Endothelial cell (in vitro differentiated cells): ENCODE data around the gene TMEM269. TPM values are rescaled to one million over a fixed set of nuclear protein-coding genes. Genes with fewer than 3 reads are reported as not detected.

Source experiments
- DNase-seq: peaks from one replicate; pipeline ENCODE4 v3.0.0; 2021; ENCODE audit warnings: low spot score
- H3K27ac Mint-ChIP-seq: one replicate; pipeline ENCODE4 v1.8.0; 2021; ENCODE audit warnings: mixed read lengths, inconsistent platforms; ENCODE audit not compliant: unreplicated experiment
- H3K27me3 Mint-ChIP-seq: one replicate; pipeline ENCODE4 v1.8.0; 2021; ENCODE audit warnings: mild to moderate bottlenecking, moderate library complexity, mixed read lengths, inconsistent platforms; ENCODE audit not compliant: unreplicated experiment
- H3K36me3 Mint-ChIP-seq: one replicate; pipeline ENCODE4 v1.8.0; 2021; ENCODE audit warnings: mild to moderate bottlenecking, low read depth, mixed read lengths, inconsistent platforms; ENCODE audit not compliant: unreplicated experiment
- H3K4me1 Mint-ChIP-seq: one replicate; pipeline ENCODE4 v1.8.0; 2021; ENCODE audit warnings: mild to moderate bottlenecking, mixed read lengths, inconsistent platforms; ENCODE audit not compliant: unreplicated experiment
- H3K4me3 Mint-ChIP-seq: one replicate; pipeline ENCODE4 v1.8.0; 2021; ENCODE audit warnings: mild to moderate bottlenecking, mixed read lengths, inconsistent platforms; ENCODE audit not compliant: unreplicated experiment
- H3K9me3 Mint-ChIP-seq: one replicate; pipeline ENCODE4 v1.8.0; 2021; ENCODE audit warnings: mixed read lengths, inconsistent platforms; ENCODE audit not compliant: unreplicated experiment
- total RNA-seq: library from RNA; stranded (reverse); fragmentation: NEBNext Ultra II Directional; extraction: Animal tissue kit (Norgen Biotek cat#: 25700); gene quantifications from one replicate; pipeline ENCODE4 v1.2.1, GENCODE V29; 2021; ENCODE audit not compliant: unreplicated experiment
- TF ChIP-seq, protein P1 (sequence below): fragments of 200-600 bp; sonication (generic); IDR thresholded peaks from one replicate; pipeline ENCODE4 v1.5.0; 2021; ENCODE audit warnings: antibody characterized with exemption; ENCODE audit not compliant: unreplicated experiment

Gene TMEM269
- total RNA-seq, 1 donor from 2014 or later = 0.38 TPM

DNA sequence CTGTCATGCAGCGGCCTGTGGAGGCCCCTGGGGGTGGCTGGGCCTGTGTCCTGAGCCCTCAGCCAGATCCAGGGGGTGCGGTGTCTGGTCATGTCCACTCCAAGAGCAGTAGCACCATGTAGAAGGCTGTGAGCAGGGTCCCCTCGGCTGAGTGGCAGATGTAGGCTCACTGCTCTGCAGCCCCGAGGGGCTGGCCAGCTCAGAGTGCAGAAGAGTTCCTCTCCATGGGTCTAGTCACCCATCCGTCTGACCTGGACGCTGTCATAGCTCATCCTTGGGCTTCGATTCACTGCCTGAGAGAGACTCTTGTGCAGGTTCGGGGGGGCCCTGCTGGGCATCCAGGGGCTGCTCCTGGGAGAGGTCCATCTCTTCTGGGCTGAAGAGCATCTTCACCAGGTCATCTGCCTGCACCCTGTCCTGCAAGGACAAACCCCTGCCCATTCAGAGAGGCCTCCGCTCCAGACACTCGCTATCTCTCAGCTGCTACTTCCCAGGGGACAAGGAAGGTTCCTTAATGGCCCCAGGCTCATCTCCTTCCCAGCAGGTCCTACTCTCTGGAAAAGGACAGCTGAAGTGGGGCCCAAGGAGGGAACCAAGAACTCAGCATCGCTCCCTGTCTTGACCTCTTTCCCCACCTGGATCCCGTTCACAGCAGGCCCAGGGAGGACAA, 38.2 kb upstream of the TMEM269 start:
- DNase-seq = no peak
- no peaks in the 10 kb centered on the region for H3K4me1 Mint-ChIP-seq
- no peak overlapping the region for H3K4me3 Mint-ChIP-seq
- H3K27ac Mint-ChIP-seq = no peak overlapping the region
- peaks cover 5% of the 10 kb centered on the region for H3K27me3 Mint-ChIP-seq
- H3K9me3 Mint-ChIP-seq = peaks cover 1% of the 10 kb centered on the region
- H3K36me3 Mint-ChIP-seq = peaks cover 44% of the 10 kb centered on the region
- TF ChIP-seq, protein P1, sequence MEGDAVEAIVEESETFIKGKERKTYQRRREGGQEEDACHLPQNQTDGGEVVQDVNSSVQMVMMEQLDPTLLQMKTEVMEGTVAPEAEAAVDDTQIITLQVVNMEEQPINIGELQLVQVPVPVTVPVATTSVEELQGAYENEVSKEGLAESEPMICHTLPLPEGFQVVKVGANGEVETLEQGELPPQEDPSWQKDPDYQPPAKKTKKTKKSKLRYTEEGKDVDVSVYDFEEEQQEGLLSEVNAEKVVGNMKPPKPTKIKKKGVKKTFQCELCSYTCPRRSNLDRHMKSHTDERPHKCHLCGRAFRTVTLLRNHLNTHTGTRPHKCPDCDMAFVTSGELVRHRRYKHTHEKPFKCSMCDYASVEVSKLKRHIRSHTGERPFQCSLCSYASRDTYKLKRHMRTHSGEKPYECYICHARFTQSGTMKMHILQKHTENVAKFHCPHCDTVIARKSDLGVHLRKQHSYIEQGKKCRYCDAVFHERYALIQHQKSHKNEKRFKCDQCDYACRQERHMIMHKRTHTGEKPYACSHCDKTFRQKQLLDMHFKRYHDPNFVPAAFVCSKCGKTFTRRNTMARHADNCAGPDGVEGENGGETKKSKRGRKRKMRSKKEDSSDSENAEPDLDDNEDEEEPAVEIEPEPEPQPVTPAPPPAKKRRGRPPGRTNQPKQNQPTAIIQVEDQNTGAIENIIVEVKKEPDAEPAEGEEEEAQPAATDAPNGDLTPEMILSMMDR = no peak

DNA sequence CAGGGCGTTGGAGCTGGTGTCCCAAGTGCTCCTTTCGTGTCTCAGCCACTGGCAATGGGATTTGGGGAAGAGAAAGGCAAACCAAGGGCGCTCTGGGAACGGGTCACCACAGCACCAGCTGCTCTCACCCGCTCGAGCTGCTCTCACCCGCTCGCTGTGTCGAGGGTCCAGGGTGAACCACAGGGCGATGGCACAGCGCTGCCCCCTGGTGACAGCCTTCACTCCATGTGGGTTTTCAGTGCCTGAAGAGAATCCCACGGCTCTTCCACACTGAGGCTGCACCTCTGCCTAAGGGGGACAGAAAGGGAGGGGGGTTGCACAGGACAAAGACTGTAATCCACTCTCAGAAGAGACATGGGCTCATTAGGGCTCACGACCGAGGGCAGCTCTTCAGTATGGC, 37.7 kb upstream of the TMEM269 start:
- peak; percentile 55 for DNase-seq
- H3K27ac Mint-ChIP-seq = no peak overlapping the region
- H3K4me3 Mint-ChIP-seq = no peak overlapping the region

DNA sequence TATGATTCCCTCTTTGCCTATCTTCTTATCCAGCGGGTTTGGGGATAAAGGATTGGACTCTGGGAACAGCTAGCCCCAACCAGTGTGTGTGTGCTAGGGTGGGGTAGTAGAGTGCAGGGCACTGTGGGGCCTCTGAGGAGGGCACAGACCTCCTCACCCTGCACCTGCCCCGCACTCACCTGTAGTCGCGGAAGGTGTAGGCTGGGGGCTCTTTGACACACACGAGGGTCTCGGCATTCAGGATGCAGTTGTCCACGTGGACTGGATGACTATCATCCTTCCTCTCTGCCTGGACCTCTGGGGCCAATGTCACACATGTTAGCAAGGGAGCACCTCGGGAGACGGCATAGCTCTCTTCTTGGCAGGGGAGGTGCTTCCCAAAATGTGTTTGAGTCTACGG, 36.8 kb upstream of the TMEM269 start:
- Mint-ChIP-seq H3K9me3 (peaks cover 4% of the 10 kb centered on the region), H3K27me3 (peaks cover 6% of the 10 kb centered on the region), H3K36me3 (peaks cover 54% of the 10 kb centered on the region), H3K27ac (no peak overlapping the region), H3K4me1 (no peaks in the 10 kb centered on the region), H3K4me3 (peak overlapping the region; percentile 81)
- DNase-seq = no peak
- TF ChIP-seq, protein P1 = no peak

More for the DNA sequence above, 37.7 kb upstream of the TMEM269 start:
- peaks cover 50% of the 10 kb centered on the region for H3K36me3 Mint-ChIP-seq
- no peaks in the 10 kb centered on the region for H3K4me1 Mint-ChIP-seq
- TF ChIP-seq, protein P1 = peak; percentile 34
- peaks cover 6% of the 10 kb centered on the region for H3K27me3 Mint-ChIP-seq
- peaks cover 4% of the 10 kb centered on the region for H3K9me3 Mint-ChIP-seq

DNA sequence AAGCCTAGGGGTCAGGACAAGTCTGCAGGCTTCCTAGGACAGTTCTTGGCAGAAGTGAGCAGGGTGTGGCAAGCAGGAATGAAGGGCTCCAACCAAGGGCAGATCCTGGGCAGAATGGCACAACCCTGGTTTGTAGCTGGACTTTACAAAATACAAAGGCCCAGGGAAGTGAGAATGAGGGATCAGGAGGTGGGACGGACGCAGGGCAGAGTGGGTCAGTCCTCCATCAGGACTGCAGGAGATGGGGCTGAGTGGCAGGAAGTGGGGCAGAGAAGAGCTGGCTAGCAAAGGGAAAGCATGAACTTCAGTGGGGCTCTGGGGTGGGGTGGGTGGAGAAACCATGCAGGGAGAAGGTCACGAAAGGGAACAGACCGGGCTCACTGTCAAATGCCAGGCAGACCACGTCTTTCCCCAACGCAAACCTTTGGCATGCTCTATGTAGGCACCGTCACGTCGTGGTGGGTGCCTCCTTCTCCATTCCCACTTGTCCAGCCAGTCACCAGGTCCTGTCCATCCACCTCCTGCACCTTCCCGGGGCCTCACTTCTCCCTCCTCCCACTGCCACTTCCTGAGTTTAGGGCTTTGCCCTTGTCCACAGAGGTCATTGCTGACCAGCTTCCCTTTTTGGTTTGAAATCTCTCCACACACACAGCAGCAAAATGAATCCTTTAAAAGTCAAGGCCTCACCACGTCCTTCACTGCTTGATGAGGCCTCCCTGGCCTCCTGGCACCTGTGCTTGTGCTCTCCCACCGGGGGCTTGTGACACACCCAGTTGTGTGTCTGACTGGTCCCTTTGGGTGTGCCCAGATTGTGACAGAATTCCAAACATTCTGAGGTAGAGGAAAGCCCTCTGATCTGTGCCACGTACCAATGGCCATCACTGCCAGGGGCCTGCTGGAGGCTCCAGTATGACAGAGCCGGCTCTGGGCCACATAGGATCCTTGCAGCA, 36.1 kb upstream of the TMEM269 start:
- DNase-seq = no peak
- Mint-ChIP-seq H3K36me3 (peaks cover 60% of the 10 kb centered on the region), H3K27ac (no peak overlapping the region), H3K4me1 (no peaks in the 10 kb centered on the region), H3K9me3 (peaks cover 4% of the 10 kb centered on the region), H3K4me3 (peak overlapping the region; percentile 81), H3K27me3 (peaks cover 9% of the 10 kb centered on the region)
- TF ChIP-seq, protein P1 = no peak
